Ascending aorta (tissue), 2 donors: ENCODE results near the gene IGSF6. TPM values are rescaled to one million over a fixed set of nuclear protein-coding genes. Genes with fewer than 3 reads are reported as not detected.
"Not testable (repeated sequence)": the region's sequence is repeated elsewhere in the genome, so short reads cannot be mapped to it uniquely, and the experiment has no call there.

ENCODE experiments used
- DNase-seq, 2 donors: peaks; one replicate each; pipeline ENCODE4 v3.0.0-alpha.2; 2019; ENCODE audit warnings: low spot score in 2 of 2
- H3K27ac ChIP-seq, 2 donors: fragments of 200-600 bp; sonication (generic); one replicate each; pipeline ENCODE4 v1.5.1; 2016 to 2017; ENCODE audit warnings: mild to moderate bottlenecking in 1 of 2
- H3K27me3 ChIP-seq: fragments of 200-600 bp; sonication (generic); one replicate; pipeline ENCODE4 v1.5.1; 2017
- H3K36me3 ChIP-seq, 2 donors: fragments of 200-600 bp; sonication (generic); one replicate each; pipeline ENCODE4 v1.5.1; 2016
- H3K4me1 ChIP-seq, 2 donors: fragments of 200-600 bp; sonication (generic); one replicate each; pipeline ENCODE4 v1.5.1; 2016 to 2017; ENCODE audit warnings: mild to moderate bottlenecking in 1 of 2
- H3K4me3 ChIP-seq, 2 donors: fragments of 200-600 bp; sonication (generic); one replicate each; pipeline ENCODE4 v1.5.1; 2016 to 2017; ENCODE audit warnings: mild to moderate bottlenecking in 1 of 2
- H3K9me3 ChIP-seq, 2 donors: fragments of 200-600 bp; sonication (generic); one replicate each; pipeline ENCODE4 v1.5.1; 2016
- intact Hi-C: fragments of 100-400 bp; cut with DNase I; formaldehyde crosslinking; loops from one replicate; pipeline ENCODE4 v1.15.1; 2023
- total RNA-seq: library from RNA; depleted of rRNA; stranded (reverse); fragments of >200 nt; gene quantifications from one replicate; pipeline ENCODE4 v1.1.0, GENCODE V29; 2016
- TF ChIP-seq, protein P1 (sequence below), 3 experiments: fragments of 200-600 bp in 2 of 3; fragments of 450-650 bp in 1 of 3; sonication (generic) in 2 of 3; IDR thresholded peaks; one replicate each; pipeline ENCODE4 v1.5.1; 2016 to 2019; ENCODE audit warnings: antibody characterized with exemption in 3 of 3, mild to moderate bottlenecking in 1 of 3, moderate library complexity in 1 of 3

The IGSF6 gene
- total RNA-seq, 1 donor from 2014 or later, result 3.1 TPM

DNA sequence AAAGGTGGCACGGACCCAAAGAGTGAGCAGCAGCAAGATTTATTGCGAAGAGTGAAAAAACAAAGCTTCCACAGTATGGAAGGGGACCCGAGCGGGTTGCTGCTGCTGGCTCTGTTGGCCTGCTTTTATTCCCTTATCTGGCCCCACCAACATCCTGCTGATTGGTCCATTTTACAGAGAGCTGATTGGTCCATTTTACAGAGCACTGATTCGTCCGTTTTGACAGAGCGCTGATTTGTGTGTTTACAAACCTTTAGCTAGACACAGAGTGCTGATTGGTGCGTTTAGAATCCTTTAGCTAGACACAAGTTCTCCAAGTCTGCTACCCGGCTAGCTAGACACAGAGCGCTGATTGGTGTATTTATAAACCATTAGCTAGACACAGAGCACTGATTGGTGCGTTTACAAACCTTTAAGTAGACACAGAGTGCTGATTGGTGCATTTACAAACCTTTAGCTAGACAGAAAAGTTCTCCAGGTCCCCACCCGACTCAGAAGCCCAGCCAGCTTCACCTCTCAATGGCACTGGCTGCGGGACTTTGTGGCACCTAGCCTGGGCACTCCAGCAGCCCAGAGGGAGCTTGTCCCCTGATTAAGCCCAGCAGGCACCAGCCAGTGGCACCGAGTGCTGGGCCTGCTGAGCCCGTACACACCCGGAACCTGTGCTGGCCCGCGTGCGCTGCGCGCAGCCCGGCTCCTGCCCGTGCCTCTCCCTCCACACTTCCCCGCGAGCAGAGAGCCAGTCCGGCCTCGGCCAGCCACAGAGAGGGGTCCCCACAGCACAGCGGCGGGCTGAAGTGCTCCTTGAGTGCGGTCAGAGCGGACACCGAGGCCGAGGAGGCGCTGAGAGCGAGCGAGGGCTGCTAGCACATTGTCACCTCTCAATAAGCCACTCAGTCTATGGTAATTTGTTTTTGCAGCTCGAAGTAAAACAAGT, 15.1 kb downstream of the IGSF6 start:
- Histone ChIP-seq H3K4me3 (no peak overlapping the region), H3K4me1 (no peaks in the 10 kb centered on the region), H3K9me3 (no peaks in the 10 kb centered on the region), H3K27ac (no peak overlapping the region), H3K36me3 (peaks cover 0 to 10% of the 10 kb centered on the region in 2 donors), H3K27me3 (no peaks in the 10 kb centered on the region)
- intact Hi-C loops, result no loop called here
- TF ChIP-seq, protein P1, sequence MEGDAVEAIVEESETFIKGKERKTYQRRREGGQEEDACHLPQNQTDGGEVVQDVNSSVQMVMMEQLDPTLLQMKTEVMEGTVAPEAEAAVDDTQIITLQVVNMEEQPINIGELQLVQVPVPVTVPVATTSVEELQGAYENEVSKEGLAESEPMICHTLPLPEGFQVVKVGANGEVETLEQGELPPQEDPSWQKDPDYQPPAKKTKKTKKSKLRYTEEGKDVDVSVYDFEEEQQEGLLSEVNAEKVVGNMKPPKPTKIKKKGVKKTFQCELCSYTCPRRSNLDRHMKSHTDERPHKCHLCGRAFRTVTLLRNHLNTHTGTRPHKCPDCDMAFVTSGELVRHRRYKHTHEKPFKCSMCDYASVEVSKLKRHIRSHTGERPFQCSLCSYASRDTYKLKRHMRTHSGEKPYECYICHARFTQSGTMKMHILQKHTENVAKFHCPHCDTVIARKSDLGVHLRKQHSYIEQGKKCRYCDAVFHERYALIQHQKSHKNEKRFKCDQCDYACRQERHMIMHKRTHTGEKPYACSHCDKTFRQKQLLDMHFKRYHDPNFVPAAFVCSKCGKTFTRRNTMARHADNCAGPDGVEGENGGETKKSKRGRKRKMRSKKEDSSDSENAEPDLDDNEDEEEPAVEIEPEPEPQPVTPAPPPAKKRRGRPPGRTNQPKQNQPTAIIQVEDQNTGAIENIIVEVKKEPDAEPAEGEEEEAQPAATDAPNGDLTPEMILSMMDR (IDR thresholded peaks at IDR 0.05), result no peak
- no peak for DNase-seq

DNA sequence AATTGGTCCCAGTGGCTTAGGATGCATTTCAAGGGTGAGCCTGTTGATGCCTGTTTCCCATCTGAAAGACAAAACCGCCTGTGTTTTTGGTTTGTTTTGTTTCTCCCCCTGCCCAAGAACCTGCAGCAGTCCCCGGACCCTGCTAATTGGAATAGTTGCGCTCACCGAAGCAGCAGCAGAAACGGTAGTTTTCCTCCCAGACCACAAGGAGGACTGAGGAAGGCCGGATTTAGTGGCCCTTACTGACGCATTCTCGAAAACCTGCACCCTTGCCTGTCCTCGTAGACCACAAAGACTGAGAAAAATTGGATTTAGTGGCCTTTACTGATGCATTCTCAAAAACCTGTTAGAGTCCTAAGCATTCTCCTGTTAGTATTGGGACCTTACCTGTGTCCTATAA, 16.7 kb downstream of the IGSF6 start:
- intact Hi-C loops, DNase-seq: not testable (repeated sequence)

DNA sequence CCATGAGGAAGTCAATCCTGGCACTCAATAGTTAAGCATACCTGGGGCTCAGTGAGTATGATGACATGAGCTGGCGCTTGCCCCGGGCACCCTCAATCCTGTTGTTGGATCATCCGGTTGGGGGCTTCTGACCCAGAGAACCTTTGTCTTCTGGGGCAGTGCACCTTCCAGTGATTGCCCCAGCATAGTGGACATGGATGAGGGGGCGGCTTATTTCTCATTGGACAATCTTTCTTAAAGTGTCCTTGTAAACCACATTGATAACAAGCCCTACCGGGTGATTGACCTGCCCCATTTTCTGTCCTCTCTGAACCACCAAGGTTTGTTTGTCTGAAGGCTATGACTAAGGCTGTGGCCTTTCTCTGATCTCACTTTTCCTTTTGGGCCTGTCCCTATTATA, 18.2 kb downstream of the IGSF6 start:
- no peak overlapping the region for H3K4me3 ChIP-seq
- TF ChIP-seq, protein P1 (IDR thresholded peaks at IDR 0.05), result no peak
- H3K36me3 ChIP-seq, result peaks cover 6 to 22% of the 10 kb centered on the region in 2 donors
- no peak for DNase-seq
- no peaks in the 10 kb centered on the region for H3K27me3 ChIP-seq
- no peak overlapping the region for H3K27ac ChIP-seq
- intact Hi-C loops, result no loop called here
- no peaks in the 10 kb centered on the region for H3K4me1 ChIP-seq
- no peaks in the 10 kb centered on the region for H3K9me3 ChIP-seq

More for the DNA sequence above, 16.7 kb downstream of the IGSF6 start:
- not testable (repeated sequence) for H3K4me3 ChIP-seq, H3K27me3 ChIP-seq, H3K4me1 ChIP-seq, H3K9me3 ChIP-seq, H3K27ac ChIP-seq
- H3K36me3 ChIP-seq, result peaks cover 0 to 10% of the 10 kb centered on the region in 2 donors

DNA sequence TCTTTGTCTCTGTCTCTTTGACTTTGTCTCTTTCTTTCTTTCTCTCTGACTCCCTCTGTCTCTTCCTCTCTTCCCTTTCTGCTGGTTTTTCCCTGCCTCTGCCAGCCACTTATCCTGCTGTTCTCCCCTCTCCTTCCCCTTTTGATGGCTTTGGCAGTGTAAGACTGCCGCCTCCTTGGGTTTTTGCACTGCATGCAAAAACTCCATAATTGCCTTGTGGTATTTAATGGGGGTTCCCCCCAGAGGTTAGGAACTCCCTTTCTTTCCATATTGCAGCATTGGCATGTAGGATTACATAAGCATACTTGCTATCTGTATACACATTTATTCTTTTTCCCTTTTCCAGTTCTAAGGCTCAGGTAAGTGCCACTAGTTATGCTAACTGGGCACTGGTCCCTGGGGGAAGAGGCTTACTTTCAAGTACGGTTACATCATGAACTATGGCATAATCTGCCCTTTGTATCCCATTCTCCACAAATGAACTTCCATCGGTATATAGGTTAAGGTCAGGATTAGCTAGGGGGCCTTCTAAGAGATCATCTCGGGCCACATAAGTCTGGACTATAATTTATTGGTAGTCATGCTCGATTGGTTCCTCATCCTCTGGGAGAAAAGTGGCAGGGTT, 20.3 kb downstream of the IGSF6 start:
- intact Hi-C loops, H3K4me1 ChIP-seq, H3K27ac ChIP-seq, H3K9me3 ChIP-seq, H3K4me3 ChIP-seq, H3K27me3 ChIP-seq, DNase-seq: not testable (repeated sequence)
- H3K36me3 ChIP-seq, result peaks cover 6 to 31% of the 10 kb centered on the region in 2 donors

DNA sequence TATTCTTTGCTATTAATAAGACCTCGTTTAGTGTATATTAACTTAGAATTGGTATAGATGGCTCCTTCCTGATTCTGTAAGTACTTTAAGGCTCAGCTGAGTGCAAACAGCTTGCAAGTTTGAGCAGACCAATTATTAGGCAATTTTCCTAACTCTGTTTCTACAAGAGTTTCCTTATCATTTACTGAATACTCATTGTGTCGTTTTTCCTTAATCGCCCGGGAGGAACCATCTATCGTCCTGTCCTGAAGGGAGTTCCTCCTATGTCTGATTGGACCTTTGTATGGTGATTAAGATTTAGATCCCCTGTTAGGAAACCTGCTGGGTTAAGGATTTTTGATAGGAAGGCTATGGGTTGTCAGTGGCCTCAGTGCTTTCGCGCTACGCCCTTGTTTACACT, 21.0 kb downstream of the IGSF6 start:
- H3K4me1 ChIP-seq, intact Hi-C loops, H3K27ac ChIP-seq, H3K27me3 ChIP-seq, H3K4me3 ChIP-seq, DNase-seq, H3K9me3 ChIP-seq: not testable (repeated sequence)
- H3K36me3 ChIP-seq, result peaks cover 6 to 31% of the 10 kb centered on the region in 2 donors

DNA sequence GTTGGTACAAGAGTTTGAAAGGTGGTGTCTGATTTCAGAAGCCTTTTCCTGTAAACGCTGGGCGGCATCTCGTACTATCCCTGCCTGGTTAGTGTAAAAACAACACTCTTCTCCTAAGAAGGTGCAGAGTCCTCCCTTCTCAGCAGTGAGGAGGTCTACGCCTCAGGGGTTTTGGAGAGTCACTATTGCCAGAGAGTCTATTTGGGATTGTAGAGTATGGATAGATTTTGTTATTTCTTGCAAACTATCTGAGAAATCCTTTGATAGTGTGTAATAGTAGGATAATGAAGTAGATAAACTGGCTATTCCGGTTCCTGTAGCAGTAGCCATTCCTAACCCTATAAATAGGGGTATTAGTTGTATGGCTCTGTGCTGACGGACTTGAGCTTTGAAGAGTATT, 21.5 kb downstream of the IGSF6 start:
- H3K36me3 ChIP-seq, result peaks cover 8 to 33% of the 10 kb centered on the region in 2 donors
- H3K27me3 ChIP-seq, H3K27ac ChIP-seq, H3K9me3 ChIP-seq, H3K4me1 ChIP-seq, DNase-seq, intact Hi-C loops, H3K4me3 ChIP-seq: not testable (repeated sequence)

DNA sequence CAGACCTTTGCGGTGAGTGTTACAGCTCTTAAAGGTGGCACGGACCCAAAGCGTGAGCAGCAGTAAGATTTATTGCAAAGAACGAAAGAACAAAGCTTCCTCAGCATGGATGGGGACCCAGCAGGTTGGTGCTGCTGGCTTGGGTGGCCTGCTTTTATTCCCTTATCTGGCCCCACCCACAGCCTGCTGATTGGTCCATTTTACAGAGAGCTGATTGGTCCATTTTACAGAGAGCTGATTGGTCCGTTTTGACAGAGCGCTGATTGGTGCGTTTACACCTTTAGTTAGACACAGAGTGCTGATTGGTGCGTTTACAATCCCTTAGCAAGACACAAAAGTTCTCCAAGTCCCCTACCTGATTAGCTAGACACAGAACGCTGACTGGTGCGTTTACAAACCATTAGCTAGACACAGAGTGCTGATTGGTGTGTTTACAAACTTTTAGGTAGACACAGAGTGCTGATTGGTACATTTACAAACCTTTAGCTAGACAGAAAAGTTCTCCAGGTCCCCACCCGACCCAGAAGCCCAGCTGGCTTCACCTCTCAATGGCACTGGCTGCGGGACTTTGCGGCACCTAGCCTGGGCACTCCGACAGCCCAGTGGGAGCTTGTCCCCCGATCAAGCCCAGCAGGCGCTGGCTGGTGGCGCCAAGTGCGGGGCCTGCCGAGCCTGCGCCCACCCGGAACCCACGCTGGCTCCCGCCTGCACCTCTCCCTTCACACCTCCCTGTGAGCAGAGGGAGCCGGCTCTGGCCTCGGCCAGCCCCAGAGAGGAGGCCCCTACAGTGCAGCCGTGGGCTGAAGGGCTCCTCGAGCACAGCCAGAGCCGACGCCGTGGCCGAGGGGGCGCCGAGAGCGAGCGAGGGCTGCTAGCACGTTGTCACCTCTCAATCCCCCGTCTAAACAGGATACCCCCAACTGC, 22.5 kb downstream of the IGSF6 start:
- H3K27ac ChIP-seq, H3K9me3 ChIP-seq, H3K27me3 ChIP-seq, H3K4me3 ChIP-seq, intact Hi-C loops, DNase-seq, H3K4me1 ChIP-seq: not testable (repeated sequence)
- peaks cover 13 to 43% of the 10 kb centered on the region in 2 donors for H3K36me3 ChIP-seq
